Activated CD4-positive, alpha-beta T cell treated with anti-CD3 and anti-CD28 coated beads, Interleukin-2, amount 50 U/mL, for 1 hour (primary cell): ENCODE data around the gene ERC2.
"Not testable (repeated sequence)": the region's sequence is repeated elsewhere in the genome, so short reads cannot be mapped to it uniquely, and the experiment has no call there.

Experiments
- DNase-seq: peaks from one replicate; pipeline ENCODE4 v3.0.0-alpha.2; 2020

Gene ERC2

GRCh38 chr3:56468184-56469106 is at the start of gene ERC2:
Gene ERC2 (minus strand): TSS chr3:56468467.
- DNase-seq = no peak

DNA sequence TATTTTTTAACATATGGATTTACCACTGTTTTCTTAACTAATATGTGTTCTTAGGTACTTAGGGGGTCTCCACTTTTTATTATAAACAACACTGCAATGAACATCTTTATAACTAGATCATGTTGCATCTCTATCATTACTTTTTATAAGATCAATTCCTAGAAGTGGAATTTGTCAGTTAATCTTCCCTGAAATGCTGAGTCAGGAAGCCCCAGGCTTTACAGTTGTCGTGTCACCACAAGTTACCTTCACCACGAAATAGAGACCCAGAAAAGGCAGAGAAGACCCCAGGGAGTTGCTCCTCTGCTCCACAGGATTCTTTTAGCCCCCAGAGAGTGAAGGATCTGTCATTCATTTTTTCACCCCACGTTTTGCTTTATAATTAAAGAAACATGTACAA is 34.5 kb upstream of the ERC2 start:
- DNase-seq = no peak

DNA sequence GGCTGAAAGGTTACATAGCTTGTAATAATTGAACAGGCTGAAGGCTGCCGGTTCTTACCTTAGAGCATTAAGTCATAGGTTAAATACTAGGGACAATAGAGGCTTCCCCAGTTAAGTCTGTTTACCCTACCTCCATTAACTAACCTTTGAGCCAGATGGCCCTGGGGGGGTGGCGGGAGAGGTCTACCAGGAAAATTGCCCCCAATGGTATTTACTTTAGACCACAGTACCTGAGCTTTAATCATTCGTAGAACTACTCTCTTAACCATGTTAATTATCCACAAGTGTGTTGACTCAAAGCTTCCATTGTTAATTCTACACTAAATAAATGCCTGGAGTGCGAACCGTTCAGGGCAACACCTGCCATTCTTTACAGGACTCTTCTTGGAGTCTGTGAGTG is 28.1 kb upstream of the ERC2 start:
- not testable (repeated sequence) for DNase-seq

- DNase-seq = peak; percentile 69
Observed at GRCh38 chr3:56494679-56495322, 26.5 kb upstream of the ERC2 start.

DNA sequence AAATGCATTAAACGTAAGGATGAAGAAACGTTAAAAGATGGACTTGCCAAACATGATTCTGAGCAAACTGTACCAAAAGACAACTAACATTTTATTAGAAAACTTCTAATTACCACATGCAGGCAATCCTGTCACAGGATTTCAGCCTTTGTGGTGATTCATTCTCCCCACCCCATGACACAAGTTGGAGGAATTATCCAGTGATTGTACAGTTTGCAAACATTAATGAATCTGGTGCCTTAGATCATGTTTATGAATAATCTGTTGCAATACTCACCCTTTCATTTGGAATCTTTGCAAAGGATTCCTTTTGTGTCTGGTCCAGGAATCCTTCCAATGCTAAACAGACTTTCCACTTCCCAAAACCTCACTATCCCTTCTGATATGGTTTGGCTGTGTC is 23.3 kb upstream of the ERC2 start:
- no peak for DNase-seq

- DNase-seq = no peak
Observed at GRCh38 chr3:56488812-56489600, 20.7 kb upstream of the ERC2 start.

- no peak for DNase-seq
Observed at GRCh38 chr3:56484525-56485032, 16.3 kb upstream of the ERC2 start.

DNA sequence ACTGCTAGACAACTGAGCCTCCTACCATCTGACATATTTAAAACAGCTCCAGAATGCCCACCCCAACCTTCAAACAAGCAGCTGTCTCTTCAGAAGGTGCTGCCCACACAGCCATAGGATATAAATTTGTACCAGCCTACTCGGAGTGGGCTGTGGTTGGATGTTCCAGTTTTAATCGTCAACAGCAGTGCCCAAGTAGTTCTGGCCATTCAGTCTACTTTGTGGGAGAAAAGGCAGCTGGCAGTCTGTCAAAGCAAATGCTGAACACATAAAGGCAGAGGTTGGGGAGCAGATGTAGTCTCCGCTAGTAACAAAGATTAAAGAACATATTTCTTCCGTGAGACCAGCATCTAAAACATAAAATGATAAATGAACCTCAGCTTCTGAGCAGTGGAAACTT is 15.9 kb upstream of the ERC2 start:
- no peak for DNase-seq

DNA sequence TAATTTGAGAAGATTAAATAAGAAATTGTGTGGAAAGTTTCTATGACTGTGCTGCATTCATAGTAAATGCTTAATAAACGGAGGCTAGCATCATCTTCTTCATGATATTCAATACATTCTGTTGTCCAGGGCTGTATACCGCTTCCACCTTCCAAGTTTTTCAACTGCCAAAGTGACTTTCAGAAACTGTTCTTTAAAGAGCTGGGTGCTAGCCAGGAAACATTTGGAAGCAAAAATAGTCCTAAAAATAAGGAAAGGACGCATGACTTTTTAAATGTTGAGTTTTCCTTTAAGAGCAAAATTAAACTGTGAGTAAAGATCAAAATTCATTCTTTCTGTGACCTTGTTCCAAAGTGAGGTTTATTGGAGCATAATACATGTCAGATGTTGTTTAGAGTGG is 9.4 kb upstream of the ERC2 start:
- DNase-seq = no peak

GRCh38 chr3:56476771-56477170 is 8.5 kb upstream of the ERC2 start:
- DNase-seq = no peak

DNA sequence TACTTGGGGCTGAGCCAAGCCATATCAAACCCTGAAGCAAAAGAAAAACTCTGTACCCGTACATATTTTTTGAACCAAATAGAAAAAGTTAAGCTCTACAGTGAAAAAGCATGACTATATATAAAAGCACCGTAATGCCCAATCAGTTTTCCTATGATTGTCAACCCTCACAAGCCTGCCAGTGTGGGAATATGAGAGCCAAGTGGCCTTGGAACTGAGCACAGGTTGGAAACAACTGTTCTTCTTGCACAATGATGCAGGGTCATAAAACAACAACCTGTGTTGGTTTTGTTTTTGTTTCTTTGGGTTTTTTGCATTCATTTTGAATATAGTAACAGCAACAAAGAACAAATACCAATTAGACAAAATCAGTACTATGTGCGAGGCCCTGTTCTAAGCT is 3.5 kb upstream of the ERC2 start:
- no peak for DNase-seq

DNA sequence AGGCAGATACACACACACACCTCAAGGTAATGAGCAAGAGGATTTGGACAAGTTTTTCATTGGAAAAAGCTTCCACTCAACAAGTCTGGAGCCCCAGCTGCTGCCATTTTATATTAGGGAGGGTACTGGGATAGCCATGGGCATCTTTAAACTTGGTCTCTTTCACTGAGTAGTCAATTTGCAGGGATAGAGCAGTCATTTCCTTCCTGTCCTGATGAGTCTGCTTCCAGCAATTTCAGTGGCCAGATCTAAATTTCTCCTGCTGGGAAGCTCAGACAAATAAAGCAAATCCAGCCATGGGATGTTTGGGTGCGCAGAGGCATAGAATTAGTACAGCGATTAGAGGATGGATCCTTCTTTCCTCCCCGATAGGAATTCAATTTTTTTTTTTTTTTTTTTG is 874 bp upstream of the ERC2 start:
- no peak for DNase-seq

DNA sequence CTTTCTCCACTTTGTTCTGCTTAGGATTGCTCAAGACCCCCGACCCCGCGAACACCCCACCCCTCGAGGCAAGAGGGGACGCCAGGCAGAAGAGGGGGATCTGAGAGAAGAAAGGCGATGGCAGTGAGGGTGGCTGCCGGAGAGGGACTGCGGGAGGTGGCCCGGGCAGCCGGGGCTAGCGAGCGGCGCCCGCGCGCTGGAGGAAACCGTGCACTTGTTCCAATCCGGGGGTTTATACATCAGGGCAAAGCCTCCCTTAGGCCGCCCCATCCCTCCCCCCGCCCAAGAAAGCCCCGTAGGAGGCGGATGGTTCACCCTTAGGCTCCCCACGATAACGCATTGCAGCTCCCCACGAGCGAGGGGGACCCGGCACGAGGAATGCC is 475 bp downstream of the ERC2 start:
- DNase-seq = no peak

- no peak for DNase-seq
Observed at GRCh38 chr3:56467108-56467507, 1.2 kb downstream of the ERC2 start.

DNA sequence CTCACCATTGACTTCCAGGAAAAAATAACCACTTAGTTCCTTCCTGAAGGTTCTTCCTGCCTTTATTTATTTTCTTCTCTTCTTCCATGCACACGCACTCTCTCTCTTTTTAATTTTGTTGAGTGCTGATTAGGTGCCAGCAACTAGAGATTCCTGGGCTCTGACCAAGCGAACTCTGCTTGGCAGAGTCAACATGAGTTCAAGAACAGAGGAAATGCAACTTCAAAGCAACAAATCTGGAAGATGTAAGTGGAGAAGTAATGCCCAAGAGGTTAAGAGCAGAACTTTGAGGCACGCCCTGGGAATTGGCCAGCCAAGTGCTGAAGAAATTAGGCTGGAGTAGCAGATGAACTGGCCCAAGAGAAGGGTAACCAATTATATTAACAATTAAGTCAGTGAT is 8.5 kb downstream of the ERC2 start:
- DNase-seq = no peak

GRCh38 chr3:56459104-56459496 is 9.2 kb downstream of the ERC2 start:
- DNase-seq = no peak

DNA sequence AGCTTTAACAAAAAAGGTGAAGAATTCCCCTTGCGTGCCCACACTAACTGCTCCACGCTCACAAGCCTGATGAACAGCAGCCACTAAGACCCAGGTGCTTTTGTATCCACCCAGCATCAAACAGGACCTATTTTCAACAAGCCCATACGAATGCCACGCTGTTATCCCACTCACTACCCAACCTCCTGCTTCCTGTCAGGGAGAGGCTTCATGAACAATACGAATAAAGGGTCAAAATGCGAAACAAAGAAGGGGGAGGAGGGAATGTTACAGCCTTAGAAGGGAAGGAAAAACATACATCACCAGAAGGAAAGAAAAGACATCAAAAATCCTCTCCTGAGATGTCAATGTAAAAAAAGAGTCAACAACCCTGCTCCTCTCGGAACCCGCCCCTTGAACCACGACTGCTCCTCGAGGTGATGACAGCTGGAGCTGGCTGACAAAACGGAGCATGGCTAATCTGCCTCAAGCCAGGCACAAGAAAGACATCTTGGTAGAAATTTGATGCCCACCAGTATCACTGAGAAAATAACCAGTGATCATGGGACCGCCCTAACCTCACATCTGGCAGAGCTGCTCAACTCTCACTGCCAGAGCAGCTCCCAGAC is 9.7 kb downstream of the ERC2 start:
- no peak for DNase-seq

DNA sequence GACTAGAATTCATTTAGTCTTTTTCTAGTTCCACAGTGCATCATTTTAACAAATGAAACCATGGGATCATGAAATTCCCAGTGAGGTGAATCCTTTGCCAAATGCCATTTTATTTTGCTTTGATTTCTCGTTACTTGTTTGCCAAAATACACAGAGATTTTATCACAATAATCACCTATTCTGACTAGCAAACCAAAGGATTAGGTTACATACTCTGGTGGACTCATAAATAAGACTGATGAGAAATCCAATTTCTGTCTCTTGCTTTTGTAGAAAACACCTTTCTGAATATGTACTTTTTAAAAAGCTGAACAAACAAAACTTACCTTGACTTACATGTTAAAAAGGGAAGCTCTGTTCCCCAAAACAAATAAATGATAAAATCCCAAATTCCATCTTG is 12.2 kb downstream of the ERC2 start:
- no peak for DNase-seq

DNA sequence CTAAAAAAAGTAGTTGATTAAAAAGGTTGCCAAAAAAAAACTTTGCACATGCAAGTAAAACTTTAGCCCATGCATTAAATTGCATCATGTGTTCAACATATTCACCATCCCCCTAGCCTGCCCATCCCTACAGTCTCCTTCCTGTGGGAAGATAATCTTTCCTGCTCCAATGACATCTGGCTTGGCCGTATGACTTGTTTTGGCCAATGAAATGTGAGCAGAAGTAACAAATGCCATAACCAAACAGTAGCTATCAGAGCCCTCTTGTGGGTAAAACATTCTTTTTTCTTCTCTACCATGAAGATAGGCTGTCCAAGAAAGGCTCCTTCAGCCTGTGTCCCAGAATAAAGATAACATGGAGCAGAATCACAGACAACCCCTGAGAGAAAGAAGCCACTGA is 15.3 kb downstream of the ERC2 start:
- DNase-seq = no peak

- DNase-seq = no peak
Observed at GRCh38 chr3:56452085-56452484, 16.2 kb downstream of the ERC2 start.

- no peak for DNase-seq
Observed at GRCh38 chr3:56443372-56443771, 24.9 kb downstream of the ERC2 start.

DNA sequence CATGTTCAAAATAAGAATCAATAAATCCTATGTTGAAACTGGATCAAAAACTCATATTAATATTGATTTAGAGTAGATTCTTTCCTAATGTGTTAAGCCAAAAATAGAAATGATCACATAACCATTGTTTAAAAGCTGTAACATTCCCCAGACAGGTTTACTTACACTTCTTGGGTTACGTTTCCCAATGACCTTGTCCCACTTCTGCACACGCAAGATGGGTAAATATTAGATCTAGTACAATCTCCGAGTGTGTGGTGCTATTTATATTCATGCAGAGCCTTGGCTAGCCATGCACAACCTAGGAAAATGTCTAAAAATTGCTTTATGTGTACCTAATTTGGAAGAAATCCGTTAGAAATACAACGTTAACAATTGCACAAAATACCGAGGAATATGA is 39.6 kb downstream of the ERC2 start:
- DNase-seq = no peak

DNA sequence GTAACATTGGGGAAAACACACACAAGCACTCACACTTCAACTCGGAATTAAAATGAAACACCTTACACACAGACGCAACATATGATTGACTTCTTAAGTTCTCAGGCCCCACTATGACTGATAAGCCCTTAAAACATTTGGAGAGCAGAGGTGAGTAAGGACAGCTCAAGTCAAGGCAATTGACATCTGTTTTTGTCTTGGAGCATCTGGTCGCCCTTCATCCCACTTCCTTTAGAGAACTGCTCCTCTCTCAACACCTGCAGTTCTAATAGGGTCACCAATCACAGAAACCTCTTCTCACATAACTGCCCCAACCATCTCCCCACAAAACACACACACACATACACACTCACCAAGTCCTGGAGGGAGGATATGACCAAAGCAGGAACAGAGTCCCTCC is 43.4 kb downstream of the ERC2 start:
- no peak for DNase-seq
